Cardiac fibroblast (primary cell): ENCODE results near the gene FOCAD.
A peak's percentile ranks its signal among the peaks of the same experiment; 100 is the strongest.

Source experiments
- DNase-seq, 2 donors: peaks; one replicate each; pipeline versions ENCODE4 v3.0.0 to v3.0.0-alpha.2; 2010; ENCODE audit warnings: low read depth in 2 of 2
- H3K4me3 ChIP-seq, 2 donors: replicated peaks in 1 of 2; 1 replicate in 1 of 2; 2 replicates in 1 of 2; pipeline ENCODE4 v1.5.1; 2011; ENCODE audit warnings: low read depth in 2 of 2, low read length in 2 of 2, mild to moderate bottlenecking in 2 of 2, moderate library complexity in 1 of 2
- TF ChIP-seq, protein P1 (sequence below): IDR thresholded peaks from one replicate; pipeline ENCODE4 v1.5.1; 2011; ENCODE audit warnings: low read depth, mild to moderate bottlenecking, low read length, inconsistent platforms

The FOCAD gene

DNA sequence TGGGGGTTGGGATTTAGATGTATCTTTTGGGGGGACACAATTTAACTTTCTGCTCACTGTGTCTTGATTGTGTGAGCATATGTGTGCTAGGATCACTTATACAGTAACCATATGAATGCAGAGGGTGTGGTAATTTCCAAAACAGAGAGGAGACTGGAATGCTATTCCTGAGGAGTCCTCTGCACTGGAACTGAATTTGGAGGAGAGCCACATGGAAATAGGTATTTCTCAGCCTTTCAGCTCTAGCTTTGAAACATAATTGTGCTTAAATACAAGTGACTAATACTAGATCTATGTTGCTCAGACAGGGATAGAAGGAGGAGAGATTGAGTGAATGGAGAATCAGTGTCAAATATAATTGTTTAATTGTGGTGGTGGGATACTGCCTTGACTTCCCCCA is 45.5 kb downstream of the FOCAD start:
- TF ChIP-seq, protein P1, sequence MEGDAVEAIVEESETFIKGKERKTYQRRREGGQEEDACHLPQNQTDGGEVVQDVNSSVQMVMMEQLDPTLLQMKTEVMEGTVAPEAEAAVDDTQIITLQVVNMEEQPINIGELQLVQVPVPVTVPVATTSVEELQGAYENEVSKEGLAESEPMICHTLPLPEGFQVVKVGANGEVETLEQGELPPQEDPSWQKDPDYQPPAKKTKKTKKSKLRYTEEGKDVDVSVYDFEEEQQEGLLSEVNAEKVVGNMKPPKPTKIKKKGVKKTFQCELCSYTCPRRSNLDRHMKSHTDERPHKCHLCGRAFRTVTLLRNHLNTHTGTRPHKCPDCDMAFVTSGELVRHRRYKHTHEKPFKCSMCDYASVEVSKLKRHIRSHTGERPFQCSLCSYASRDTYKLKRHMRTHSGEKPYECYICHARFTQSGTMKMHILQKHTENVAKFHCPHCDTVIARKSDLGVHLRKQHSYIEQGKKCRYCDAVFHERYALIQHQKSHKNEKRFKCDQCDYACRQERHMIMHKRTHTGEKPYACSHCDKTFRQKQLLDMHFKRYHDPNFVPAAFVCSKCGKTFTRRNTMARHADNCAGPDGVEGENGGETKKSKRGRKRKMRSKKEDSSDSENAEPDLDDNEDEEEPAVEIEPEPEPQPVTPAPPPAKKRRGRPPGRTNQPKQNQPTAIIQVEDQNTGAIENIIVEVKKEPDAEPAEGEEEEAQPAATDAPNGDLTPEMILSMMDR, result no peak

DNA sequence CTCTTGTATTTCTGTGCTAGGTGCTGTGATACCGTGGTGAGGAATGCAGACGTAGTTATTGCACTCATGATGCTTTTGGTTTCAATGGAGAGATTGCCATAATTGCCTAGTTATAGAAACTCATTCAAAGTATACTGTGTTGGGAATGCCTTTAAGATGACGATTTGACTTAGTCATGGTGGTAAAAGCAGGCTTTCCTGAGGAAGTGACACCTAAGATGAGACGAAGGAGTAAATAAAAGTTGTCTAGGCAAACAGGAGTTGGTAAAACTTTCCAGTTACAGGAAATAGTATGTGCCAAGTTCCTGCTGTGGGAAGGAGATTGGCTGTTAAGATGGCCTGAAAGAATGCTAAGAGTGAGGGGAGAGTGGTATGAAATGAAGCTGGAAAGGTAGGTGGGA is 48.1 kb downstream of the FOCAD start:
- DNase-seq, result peak; percentile 66 to 87
- no peak overlapping the region for H3K4me3 ChIP-seq
- TF ChIP-seq, protein P1, result no peak

More for the DNA sequence above, 45.5 kb downstream of the FOCAD start:
- no peak overlapping the region for H3K4me3 ChIP-seq
- peak in 1 of 2 donors; percentile 9 for DNase-seq

DNA sequence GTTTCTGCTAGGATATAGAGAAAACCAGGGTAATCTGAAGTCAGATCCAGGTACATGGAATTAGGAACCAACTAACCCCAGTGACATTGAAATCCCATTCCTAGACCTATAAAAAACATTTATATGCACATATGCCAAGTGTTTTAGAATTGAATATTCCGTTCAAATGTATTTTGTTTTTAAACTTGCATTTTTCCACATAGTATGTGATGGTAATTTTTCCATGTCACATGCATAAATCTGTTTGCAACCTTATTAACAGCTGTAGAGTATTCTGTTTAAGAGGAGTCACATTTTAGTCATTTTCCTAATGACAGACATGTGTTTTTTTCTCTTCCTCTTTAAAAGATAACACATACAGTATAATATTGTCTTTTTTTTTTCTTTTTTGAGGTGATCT is 50.2 kb downstream of the FOCAD start:
- DNase-seq, result no peak
- no peak overlapping the region for H3K4me3 ChIP-seq
- TF ChIP-seq, protein P1, result no peak

DNA sequence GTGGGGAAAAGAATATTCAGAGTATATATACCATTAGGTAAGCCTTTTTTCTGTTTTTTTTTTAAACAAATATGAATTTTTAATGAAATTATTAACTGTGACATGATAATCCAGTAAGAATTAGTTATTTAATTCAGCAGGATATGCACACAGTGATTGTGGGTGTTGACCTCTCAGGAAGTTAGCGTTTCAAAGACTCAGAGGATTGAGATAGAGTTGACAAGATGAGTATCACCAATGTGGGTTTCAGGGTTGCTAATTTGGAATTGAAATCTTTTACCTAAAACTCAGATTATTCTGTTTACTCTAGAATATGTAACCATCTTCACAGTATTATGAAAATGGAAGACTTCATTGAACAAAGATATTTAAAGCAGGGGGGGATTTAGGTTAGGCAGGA is 56.2 kb downstream of the FOCAD start:
- H3K4me3 ChIP-seq, result no peak overlapping the region
- TF ChIP-seq, protein P1, result no peak
- DNase-seq, result no peak

DNA sequence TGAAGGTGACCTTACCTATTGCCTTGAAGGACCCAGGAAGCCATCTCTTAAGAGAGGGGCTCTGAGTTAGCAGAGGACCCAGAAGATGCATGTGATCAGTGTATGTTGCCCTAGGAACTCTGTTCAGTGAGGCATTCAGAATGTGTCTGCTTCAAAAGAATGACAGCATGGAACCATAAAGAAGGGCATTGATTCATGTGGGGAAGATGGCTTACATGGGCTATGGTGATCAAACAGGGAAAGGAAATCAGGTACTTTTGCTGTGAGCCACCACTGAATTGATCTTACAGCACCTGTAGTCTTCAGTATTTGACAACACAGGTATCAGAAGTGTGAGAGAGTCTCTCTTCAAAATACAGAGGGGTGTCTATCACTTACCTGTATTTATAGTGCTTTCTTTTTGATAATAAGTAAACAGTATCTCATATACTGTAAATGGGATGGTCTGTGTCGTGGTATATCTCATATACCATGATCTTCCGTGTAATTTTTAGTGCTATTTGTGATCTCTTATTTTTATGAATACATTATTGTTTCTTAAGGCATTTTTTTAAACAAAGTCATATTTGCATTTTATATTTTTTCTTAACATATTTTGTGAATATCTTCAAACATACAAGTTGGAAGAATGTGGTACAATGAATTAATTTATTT is 57.0 kb downstream of the FOCAD start:
- DNase-seq, result no peak
- TF ChIP-seq, protein P1, result no peak
- H3K4me3 ChIP-seq, result no peak overlapping the region

DNA sequence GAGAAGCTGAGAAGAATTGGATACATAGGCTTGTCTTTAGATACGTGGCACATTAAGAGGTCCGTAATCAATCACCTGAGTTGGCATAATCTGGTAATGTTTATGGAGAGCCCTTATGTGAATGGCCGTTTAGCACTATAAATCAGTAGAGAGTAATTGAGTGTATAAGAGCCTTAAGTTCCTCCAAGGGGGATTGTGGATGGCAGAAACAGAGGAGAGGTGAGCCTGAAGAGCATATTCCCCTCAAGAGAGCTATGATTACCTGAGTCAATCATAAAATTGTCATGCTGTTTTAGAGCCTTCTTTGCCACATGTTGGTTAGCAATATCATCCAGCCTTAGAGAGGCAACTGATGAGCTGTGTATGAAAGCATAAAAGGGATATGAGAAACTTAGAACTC is 58.8 kb downstream of the FOCAD start:
- TF ChIP-seq, protein P1, result no peak
- H3K4me3 ChIP-seq, result no peak overlapping the region
- no peak for DNase-seq

DNA sequence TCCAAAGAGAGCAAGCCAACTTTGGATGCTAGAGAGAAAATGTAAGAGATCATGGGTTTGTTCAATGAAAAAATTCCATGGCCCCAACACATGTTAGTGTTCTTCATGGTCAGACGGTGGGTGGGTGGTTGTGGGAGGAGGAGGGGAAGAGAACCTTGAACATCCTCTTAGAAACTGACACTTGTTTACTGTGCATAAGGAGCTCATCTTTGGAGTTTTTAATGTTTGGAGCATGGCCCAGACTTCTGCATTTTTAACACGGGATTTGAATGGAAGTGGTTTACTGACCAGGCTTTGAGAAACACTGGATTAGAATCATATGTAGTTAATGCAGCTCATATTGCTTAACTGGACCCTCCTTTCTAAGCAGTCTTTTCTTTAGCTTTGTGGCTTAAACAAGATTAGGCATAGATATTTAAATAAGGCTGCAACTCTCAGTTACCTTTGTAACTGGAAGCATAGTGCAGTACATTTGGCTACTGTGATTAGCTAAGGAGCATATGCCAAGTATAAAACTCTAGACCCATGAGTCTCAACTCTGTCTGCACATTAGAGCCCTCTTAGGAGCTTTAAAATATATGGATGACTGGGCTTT is 60.1 kb downstream of the FOCAD start:
- TF ChIP-seq, protein P1, result no peak
- DNase-seq, result no peak
- no peak overlapping the region for H3K4me3 ChIP-seq
